RWPE1 (cell line): ENCODE measurements around the gene CGRRF1.

Experiments
- CTCF ChIA-PET: fragments of 350-600 bp; sonication (Branson Sonifier 250); formaldehyde crosslinking; extraction: SDS; loops from one replicate; lab custom pipeline; 2021; lab: Yijun Ruan, JAX
- POLR2A ChIA-PET: fragments of 400-600 bp; formaldehyde crosslinking; extraction: SDS; loops from one replicate; lab custom pipeline; 2020; ENCODE audit warnings: antibody characterized with exemption; ENCODE audit not compliant: low non-redundant PET; lab: Yijun Ruan, JAX
- DNase-seq: peaks from one replicate; pipeline ENCODE4 v3.0.0; 2012; ENCODE audit warnings: low spot score
- H3K27ac ChIP-seq: fragments of 450-650 bp; 2 replicates; pipeline ENCODE4 v1.5.1; 2017
- TF ChIP-seq, protein P1 (sequence below): fragments of 450-650 bp; conservative IDR thresholded peaks from 2 replicates; pipeline ENCODE4 v1.5.1; 2017; ENCODE audit warnings: low read depth, mild to moderate bottlenecking

Gene CGRRF1

GRCh38 chr14:54498095-54498531 lies 11.6 kb upstream of the CGRRF1 start:
- DNase-seq: no peak
- POLR2A ChIA-PET: no interaction called here
- TF ChIP-seq, protein P1, sequence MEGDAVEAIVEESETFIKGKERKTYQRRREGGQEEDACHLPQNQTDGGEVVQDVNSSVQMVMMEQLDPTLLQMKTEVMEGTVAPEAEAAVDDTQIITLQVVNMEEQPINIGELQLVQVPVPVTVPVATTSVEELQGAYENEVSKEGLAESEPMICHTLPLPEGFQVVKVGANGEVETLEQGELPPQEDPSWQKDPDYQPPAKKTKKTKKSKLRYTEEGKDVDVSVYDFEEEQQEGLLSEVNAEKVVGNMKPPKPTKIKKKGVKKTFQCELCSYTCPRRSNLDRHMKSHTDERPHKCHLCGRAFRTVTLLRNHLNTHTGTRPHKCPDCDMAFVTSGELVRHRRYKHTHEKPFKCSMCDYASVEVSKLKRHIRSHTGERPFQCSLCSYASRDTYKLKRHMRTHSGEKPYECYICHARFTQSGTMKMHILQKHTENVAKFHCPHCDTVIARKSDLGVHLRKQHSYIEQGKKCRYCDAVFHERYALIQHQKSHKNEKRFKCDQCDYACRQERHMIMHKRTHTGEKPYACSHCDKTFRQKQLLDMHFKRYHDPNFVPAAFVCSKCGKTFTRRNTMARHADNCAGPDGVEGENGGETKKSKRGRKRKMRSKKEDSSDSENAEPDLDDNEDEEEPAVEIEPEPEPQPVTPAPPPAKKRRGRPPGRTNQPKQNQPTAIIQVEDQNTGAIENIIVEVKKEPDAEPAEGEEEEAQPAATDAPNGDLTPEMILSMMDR: no peak
- H3K27ac ChIP-seq: no peak overlapping the region
- CTCF ChIA-PET: no interaction called here

GRCh38 chr14:54498579-54498978 lies 11.1 kb upstream of the CGRRF1 start:
- ChIA-PET POLR2A (no interaction called here), CTCF (no interaction called here)
- TF ChIP-seq, protein P1: no peak
- H3K27ac ChIP-seq: no peak overlapping the region
- DNase-seq: no peak

- H3K27ac ChIP-seq: no peak overlapping the region
- TF ChIP-seq, protein P1: no peak
- POLR2A ChIA-PET: no interaction called here
- no peak for DNase-seq
- CTCF ChIA-PET: no interaction called here
These were observed 9.0 kb upstream of the CGRRF1 start for GRCh38 chr14:54500744-54501143.

GRCh38 chr14:54501480-54501879 lies 8.2 kb upstream of the CGRRF1 start:
- no peak for DNase-seq
- H3K27ac ChIP-seq: no peak overlapping the region
- CTCF ChIA-PET: interaction anchor here (0.5 to 0.6 kb wide), 3 partner anchors 33 to 1458 kb away, joined by 3 read pairs; no protein-coding TSS in a partner anchor
- TF ChIP-seq, protein P1: no peak
- POLR2A ChIA-PET: no interaction called here

GRCh38 chr14:54502602-54503001 lies 7.1 kb upstream of the CGRRF1 start:
- ChIA-PET CTCF (interaction anchor here (0.6 to 0.7 kb wide), 3 partner anchors 42 to 96 kb away, joined by 3 to 6 read pairs (median 3); no protein-coding TSS in a partner anchor), POLR2A (no interaction called here)
- DNase-seq: no peak
- TF ChIP-seq, protein P1: no peak
- no peak overlapping the region for H3K27ac ChIP-seq

DNA sequence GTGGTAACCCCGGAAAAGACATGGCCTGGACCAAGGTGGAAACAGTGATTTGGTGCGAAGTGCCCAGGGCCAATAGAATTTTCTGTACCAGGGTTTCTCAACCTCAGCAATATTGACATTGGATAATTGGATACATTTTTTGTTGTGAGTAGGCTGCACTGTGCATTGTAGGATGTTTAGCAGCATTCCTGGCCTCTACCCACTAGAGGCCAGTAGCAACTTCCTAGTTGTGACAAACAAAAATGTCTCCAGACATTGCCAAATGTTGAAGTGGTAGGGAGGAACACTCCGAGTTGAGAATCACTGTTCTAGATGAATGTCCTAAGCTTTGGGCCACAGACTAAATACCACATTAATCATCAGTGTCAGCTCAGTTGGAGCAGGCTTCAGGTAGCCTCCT lies 6.2 kb upstream of the CGRRF1 start:
- ChIA-PET CTCF (no interaction called here), POLR2A (no interaction called here)
- no peak for DNase-seq
- TF ChIP-seq, protein P1: no peak; the same call in 1 of the 2 replicates
- no peak overlapping the region for H3K27ac ChIP-seq

DNA sequence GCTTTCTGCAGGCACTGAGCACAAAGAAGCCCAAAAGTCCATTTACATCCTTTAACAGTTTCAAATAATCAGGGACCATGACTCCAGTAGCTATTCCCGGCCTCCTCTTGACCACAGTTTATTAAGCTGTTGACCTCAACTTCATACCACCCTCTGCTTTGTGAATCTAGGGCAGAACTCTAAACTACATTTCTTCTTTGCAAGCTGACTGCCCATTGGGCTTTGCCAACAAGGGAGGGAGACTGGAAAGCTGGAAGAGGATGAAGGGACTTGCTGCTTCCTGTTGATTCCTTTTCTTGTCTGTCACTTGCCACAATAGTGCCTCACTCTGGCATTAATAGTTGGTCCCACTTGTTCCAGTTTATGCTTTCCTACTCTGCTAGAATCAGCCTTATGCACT lies 2.7 kb downstream of the CGRRF1 start:
- no peak for DNase-seq
- CTCF ChIA-PET: no interaction called here
- POLR2A ChIA-PET: no interaction called here
- TF ChIP-seq, protein P1: no peak
- no peak overlapping the region for H3K27ac ChIP-seq
